ENCODE data around the gene HNRNPU.

HNRNPU gene

DNA sequence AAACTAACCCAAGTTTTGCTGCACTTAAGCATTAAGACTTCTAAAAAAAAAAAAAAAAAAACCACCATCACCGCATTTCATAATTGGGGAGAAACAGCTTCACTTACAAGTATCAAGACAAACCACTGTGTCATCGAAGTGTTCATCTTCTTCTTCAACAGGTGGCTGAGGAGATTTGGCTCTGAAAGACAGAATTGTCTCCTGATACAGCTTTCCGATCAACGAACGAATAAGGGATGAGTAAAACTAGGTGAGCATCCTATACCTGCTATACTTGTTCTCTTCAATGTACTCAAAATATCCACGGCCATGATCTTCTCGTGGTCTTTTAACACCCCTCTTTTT lies 2.0 kb downstream of the HNRNPU start:
- Histone ChIP-seq H3K27ac (ENCODE audit: low read length) (peak overlapping the region; percentile 96), H3K27me3 (ENCODE audit: control insufficient read depth in 1 of 2, insufficient read depth in 2 of 2, low read length in 2 of 2) (no peaks in the 10 kb centered on the region), H3K9ac (ENCODE audit: low read length in 2 of 2) (peak overlapping the region; percentile 60 to 81), H3K4me1 (ENCODE audit: control insufficient read depth, insufficient read depth, low read length) (peaks cover 25% of the 10 kb centered on the region), H3K36me3 (ENCODE audit: control insufficient read depth in 2 of 2, insufficient read depth in 2 of 2, low read length in 2 of 2) (peaks cover 24 to 26% of the 10 kb centered on the region in 2 donors), H3K4me3 (ENCODE audit: low read length in 2 of 2) (peak overlapping the region; percentile 76 to 86), H3K9me3 (ENCODE audit: control insufficient read depth in 2 of 2, low read length in 2 of 2) (no peaks in the 10 kb centered on the region)

DNA sequence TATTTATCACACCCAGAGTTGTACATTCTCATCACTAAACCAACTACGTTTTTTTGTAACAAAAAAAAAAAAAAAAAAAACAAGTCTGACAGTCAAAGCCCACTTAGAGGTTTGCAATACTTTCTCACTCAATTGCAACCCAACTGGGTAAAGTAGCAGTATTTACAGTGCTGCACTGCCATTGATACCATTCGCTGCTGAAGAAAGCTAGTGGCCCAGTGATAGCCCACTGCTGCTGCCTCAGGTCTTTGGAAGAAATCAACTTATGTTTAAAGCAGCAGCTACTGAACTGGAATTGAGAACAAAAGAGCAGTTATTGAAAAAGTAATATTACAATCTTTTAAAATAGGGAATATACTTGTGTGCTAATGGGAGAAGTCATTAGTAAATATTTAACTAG lies 2.7 kb downstream of the HNRNPU start:
- H3K27me3 ChIP-seq (ENCODE audit: control insufficient read depth in 1 of 2, insufficient read depth in 2 of 2, low read length in 2 of 2), result no peaks in the 10 kb centered on the region
- H3K4me1 ChIP-seq (ENCODE audit: control insufficient read depth, insufficient read depth, low read length), result peaks cover 25% of the 10 kb centered on the region
- no peak overlapping the region for H3K27ac ChIP-seq (ENCODE audit: low read length)
- H3K9me3 ChIP-seq (ENCODE audit: control insufficient read depth in 2 of 2, low read length in 2 of 2), result no peaks in the 10 kb centered on the region
- H3K36me3 ChIP-seq (ENCODE audit: control insufficient read depth in 2 of 2, insufficient read depth in 2 of 2, low read length in 2 of 2), result peaks cover 26 to 32% of the 10 kb centered on the region in 2 donors
- H3K4me3 ChIP-seq (ENCODE audit: low read length in 2 of 2), result peak overlapping the region; percentile 76 to 86
- H3K9ac ChIP-seq (ENCODE audit: low read length in 2 of 2), result peak overlapping the region in 1 of 2 donors; percentile 81

DNA sequence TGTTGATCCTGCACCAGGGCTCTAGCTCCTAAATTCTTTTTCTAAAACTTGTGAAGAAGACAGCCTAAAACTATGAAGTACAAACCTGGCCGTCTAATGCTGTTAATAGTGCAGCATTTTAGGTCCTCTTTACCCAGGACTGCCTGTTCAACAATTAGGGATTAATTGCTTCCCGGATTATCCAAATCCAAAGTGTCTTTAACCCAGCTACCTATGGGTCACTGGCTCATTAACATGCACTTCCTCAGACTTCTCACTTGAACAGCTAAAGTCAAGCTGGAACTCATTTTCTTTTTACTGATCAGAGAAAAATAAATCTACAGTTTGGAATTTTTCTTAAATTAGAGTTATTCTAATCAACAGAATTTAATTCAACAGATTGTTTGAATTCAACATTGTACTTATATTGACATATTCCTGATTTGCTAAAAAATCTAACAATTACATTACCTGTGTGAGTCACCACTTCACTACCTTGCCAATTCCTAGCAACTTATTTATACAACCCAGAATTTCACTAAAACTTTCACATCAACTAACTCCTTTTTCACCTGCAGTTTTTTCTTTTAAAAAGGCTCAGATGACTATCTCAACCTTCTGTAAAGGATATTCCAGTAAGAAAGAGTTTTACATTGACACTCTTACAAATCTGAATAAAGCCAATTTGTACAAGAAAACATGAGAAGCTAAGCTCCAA lies 3.3 kb downstream of the HNRNPU start:
- H3K9ac ChIP-seq (ENCODE audit: low read length in 2 of 2), result no peak overlapping the region
- peaks cover 25% of the 10 kb centered on the region for H3K4me1 ChIP-seq (ENCODE audit: control insufficient read depth, insufficient read depth, low read length)
- no peaks in the 10 kb centered on the region for H3K27me3 ChIP-seq (ENCODE audit: control insufficient read depth in 1 of 2, insufficient read depth in 2 of 2, low read length in 2 of 2)
- H3K9me3 ChIP-seq (ENCODE audit: control insufficient read depth in 2 of 2, low read length in 2 of 2), result no peaks in the 10 kb centered on the region
- H3K36me3 ChIP-seq (ENCODE audit: control insufficient read depth in 2 of 2, insufficient read depth in 2 of 2, low read length in 2 of 2), result peaks cover 28 to 39% of the 10 kb centered on the region in 2 donors
- H3K4me3 ChIP-seq (ENCODE audit: low read length in 2 of 2), result peak overlapping the region; percentile 76 to 86
- no peak overlapping the region for H3K27ac ChIP-seq (ENCODE audit: low read length)

DNA sequence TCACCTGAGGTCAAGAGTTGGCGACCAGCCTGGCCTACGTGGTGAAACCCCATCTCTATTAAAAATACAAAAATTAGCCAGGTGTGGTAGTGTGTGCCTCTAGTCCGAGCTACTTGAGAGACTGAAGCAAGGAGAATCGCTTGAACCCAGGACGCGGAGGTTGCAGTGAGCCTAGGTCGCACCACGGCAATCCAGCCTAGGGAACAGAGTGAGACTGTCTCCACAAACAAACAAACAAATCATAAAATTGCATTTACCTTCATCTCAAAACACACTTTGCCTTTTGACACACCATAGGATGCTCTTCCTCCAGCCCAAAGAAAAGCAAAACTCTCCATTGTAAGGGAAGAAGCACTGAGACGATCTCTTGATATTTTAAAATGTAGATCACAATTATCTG lies 4.3 kb downstream of the HNRNPU start:
- Histone ChIP-seq H3K36me3 (ENCODE audit: control insufficient read depth in 2 of 2, insufficient read depth in 2 of 2, low read length in 2 of 2) (peaks cover 38 to 49% of the 10 kb centered on the region in 2 donors), H3K9ac (ENCODE audit: low read length in 2 of 2) (no peak overlapping the region), H3K27me3 (ENCODE audit: control insufficient read depth in 1 of 2, insufficient read depth in 2 of 2, low read length in 2 of 2) (no peaks in the 10 kb centered on the region), H3K4me3 (ENCODE audit: low read length in 2 of 2) (peak overlapping the region; percentile 2 to 76), H3K27ac (ENCODE audit: low read length) (no peak overlapping the region), H3K9me3 (ENCODE audit: control insufficient read depth in 2 of 2, low read length in 2 of 2) (no peaks in the 10 kb centered on the region), H3K4me1 (ENCODE audit: control insufficient read depth, insufficient read depth, low read length) (peaks cover 23% of the 10 kb centered on the region)

DNA sequence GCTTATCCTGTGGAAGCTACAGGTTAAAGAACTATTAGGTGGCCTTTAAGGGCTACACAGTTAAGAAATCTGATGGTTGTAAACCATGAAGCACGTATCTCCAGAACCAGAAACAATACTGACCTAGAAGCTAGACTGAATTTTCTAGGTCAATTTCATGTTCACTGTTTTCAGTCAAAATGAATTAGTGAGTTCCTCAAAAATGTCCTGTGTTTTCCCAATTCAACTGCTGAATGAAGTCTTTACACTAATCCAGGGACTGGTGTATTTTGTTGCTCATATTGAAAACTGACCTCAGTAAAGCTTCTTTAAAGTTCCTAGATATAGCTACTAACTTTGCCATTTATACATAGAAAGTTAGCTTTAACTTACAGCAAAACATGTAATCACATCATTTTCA lies 6.0 kb downstream of the HNRNPU start:
- Histone ChIP-seq H3K27ac (ENCODE audit: low read length) (no peak overlapping the region), H3K36me3 (ENCODE audit: control insufficient read depth in 2 of 2, insufficient read depth in 2 of 2, low read length in 2 of 2) (peaks cover 45 to 56% of the 10 kb centered on the region in 2 donors), H3K27me3 (ENCODE audit: control insufficient read depth in 1 of 2, insufficient read depth in 2 of 2, low read length in 2 of 2) (no peaks in the 10 kb centered on the region), H3K4me1 (ENCODE audit: control insufficient read depth, insufficient read depth, low read length) (peaks cover 21% of the 10 kb centered on the region), H3K9me3 (ENCODE audit: control insufficient read depth in 2 of 2, low read length in 2 of 2) (no peaks in the 10 kb centered on the region), H3K4me3 (ENCODE audit: low read length in 2 of 2) (no peak overlapping the region), H3K9ac (ENCODE audit: low read length in 2 of 2) (no peak overlapping the region)

DNA sequence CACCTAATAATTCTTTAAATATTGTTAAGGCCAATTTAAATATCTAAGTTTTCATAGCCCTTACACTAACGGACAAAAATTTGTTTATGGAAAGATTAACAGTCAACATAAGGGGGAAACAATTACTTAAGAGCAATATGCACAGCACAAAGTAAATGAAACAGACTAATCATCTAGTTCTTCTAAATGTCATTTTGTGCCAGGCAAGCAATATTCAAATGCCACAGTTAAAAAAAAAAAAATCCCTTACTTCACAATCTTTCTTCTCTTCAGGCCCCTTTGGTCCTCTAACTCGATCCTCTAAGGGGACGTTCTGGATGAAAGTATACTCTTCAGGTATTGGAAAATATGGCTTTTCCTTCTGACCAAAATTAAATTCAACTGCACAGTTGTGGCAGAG lies 6.6 kb downstream of the HNRNPU start:
- no peaks in the 10 kb centered on the region for H3K9me3 ChIP-seq (ENCODE audit: control insufficient read depth in 2 of 2, low read length in 2 of 2)
- H3K27ac ChIP-seq (ENCODE audit: low read length), result no peak overlapping the region
- H3K27me3 ChIP-seq (ENCODE audit: control insufficient read depth in 1 of 2, insufficient read depth in 2 of 2, low read length in 2 of 2), result no peaks in the 10 kb centered on the region
- peaks cover 45 to 57% of the 10 kb centered on the region in 2 donors for H3K36me3 ChIP-seq (ENCODE audit: control insufficient read depth in 2 of 2, insufficient read depth in 2 of 2, low read length in 2 of 2)
- H3K9ac ChIP-seq (ENCODE audit: low read length in 2 of 2), result no peak overlapping the region
- peaks cover 21% of the 10 kb centered on the region for H3K4me1 ChIP-seq (ENCODE audit: control insufficient read depth, insufficient read depth, low read length)
- H3K4me3 ChIP-seq (ENCODE audit: low read length in 2 of 2), result no peak overlapping the region

DNA sequence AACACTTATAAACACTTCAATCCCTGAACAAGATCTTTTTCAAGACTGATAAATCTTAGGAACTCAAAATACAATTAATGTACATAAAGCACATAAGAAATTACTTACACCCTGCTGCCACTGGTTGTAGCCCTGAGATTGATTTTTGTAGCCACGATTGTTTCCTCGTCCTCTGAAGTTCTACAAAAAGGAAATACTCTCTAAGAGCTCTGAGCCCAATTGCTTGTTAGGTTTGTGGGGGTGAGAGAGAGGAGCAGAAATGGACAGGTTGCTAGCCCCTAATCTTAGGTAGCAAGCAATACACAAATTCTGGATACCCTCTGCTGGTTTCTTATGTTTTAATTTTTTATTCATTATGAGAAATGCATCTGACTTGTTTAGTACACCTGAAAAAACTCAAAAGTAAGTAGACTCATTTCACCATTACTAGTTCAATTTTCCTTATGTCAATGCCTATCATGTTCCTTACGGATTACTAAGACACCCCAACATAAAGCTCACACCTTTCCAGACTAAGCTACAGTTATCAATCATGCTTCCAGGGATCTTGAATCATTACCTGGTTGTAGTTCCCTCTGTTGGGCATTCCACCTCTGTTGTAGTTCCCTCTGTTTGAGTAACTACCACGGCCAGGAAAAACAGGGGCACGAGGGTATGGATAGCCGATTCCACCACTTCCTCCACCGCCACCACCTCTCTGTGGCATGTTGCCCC lies 9.3 kb downstream of the HNRNPU start:
- H3K9me3 ChIP-seq (ENCODE audit: control insufficient read depth in 2 of 2, low read length in 2 of 2), result no peaks in the 10 kb centered on the region
- H3K27me3 ChIP-seq (ENCODE audit: control insufficient read depth in 1 of 2, insufficient read depth in 2 of 2, low read length in 2 of 2), result no peaks in the 10 kb centered on the region
- no peak overlapping the region for H3K4me3 ChIP-seq (ENCODE audit: low read length in 2 of 2)
- H3K36me3 ChIP-seq (ENCODE audit: control insufficient read depth in 2 of 2, insufficient read depth in 2 of 2, low read length in 2 of 2), result peaks cover 47 to 68% of the 10 kb centered on the region in 2 donors
- no peak overlapping the region for H3K9ac ChIP-seq (ENCODE audit: low read length in 2 of 2)
- H3K27ac ChIP-seq (ENCODE audit: low read length), result no peak overlapping the region
- H3K4me1 ChIP-seq (ENCODE audit: control insufficient read depth, insufficient read depth, low read length), result peaks cover 5% of the 10 kb centered on the region

DNA sequence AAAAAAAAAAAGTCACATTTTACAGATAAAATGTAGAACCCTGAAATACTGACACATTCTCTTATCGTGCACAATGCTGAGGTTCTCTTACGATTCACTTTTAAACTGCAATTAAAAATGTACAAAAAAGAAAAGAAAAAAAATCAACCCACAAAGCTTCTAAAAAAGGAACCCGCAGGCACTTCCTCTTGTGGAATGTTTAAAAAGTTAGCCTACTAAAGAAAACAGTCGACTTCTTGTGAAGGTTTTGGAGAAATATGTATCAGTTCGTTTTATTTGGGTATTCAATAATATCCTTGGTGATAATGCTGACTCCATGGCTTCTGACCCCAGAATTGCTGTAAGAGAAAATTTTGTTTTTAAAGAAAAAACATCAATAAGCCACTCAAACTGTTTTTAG lies 10.2 kb downstream of the HNRNPU start:
- Histone ChIP-seq H3K9ac (ENCODE audit: low read length in 2 of 2) (no peak overlapping the region), H3K9me3 (ENCODE audit: control insufficient read depth in 2 of 2, low read length in 2 of 2) (no peaks in the 10 kb centered on the region), H3K36me3 (ENCODE audit: control insufficient read depth in 2 of 2, insufficient read depth in 2 of 2, low read length in 2 of 2) (peaks cover 41 to 64% of the 10 kb centered on the region in 2 donors), H3K4me1 (ENCODE audit: control insufficient read depth, insufficient read depth, low read length) (no peaks in the 10 kb centered on the region), H3K27me3 (ENCODE audit: control insufficient read depth in 1 of 2, insufficient read depth in 2 of 2, low read length in 2 of 2) (no peaks in the 10 kb centered on the region), H3K4me3 (ENCODE audit: low read length in 2 of 2) (no peak overlapping the region), H3K27ac (ENCODE audit: low read length) (no peak overlapping the region)

DNA sequence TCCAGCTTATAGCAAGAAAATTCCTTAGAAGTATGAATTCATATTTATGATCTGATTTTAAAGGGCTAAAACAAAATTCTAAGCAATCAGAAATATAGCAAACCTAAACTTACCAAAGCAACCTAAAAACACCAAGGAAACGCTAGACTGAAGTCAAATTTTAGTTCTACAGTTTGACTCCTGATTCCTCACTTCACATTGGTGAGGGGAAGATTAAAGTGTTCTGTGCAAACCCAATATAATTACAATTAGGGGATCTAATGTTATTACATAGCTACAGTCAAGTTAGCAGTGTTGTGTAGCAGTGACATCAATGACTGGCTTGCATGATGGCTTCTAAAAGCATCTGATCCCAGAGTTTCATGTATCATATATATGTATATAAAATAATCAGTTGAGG lies 11.6 kb downstream of the HNRNPU start:
- no peak overlapping the region for H3K27ac ChIP-seq (ENCODE audit: low read length)
- no peaks in the 10 kb centered on the region for H3K27me3 ChIP-seq (ENCODE audit: control insufficient read depth in 1 of 2, insufficient read depth in 2 of 2, low read length in 2 of 2)
- no peaks in the 10 kb centered on the region for H3K9me3 ChIP-seq (ENCODE audit: control insufficient read depth in 2 of 2, low read length in 2 of 2)
- H3K36me3 ChIP-seq (ENCODE audit: control insufficient read depth in 2 of 2, insufficient read depth in 2 of 2, low read length in 2 of 2), result peaks cover 27 to 60% of the 10 kb centered on the region in 2 donors
- H3K4me1 ChIP-seq (ENCODE audit: control insufficient read depth, insufficient read depth, low read length), result no peaks in the 10 kb centered on the region
- no peak overlapping the region for H3K9ac ChIP-seq (ENCODE audit: low read length in 2 of 2)
- no peak overlapping the region for H3K4me3 ChIP-seq (ENCODE audit: low read length in 2 of 2)

DNA sequence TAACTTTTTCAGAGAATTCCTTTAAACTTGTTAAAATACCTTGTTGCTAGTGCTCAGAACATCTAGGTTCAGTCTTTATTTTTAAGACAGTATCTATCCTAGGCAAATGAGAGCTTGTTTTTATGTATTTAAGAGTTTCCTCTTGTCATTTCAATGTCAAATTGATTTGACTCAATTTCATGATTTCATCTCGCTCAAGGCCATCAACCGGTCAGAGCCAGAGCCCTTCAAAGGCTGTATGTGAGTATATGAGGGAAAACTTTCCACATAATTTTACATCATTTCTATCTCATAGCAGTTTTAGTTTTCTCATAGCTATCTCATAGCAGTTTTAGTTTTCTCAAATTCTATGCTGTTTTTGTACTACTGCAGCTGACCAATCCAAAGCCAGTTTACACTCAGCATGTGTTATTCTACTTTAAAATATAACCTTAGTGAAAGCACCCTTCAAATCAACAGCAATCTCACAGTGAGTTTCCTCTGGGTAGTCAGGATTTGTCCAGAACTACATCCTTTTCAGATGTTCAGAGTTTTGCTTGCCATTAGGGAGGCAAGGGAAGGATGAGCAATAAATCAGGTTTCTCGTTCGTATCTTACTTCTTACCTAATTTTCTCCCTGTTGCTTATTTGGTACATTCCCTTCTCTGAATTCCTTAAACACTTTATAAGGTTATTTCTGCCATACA lies 12.7 kb downstream of the HNRNPU start:
- H3K4me1 ChIP-seq (ENCODE audit: control insufficient read depth, insufficient read depth, low read length), result no peaks in the 10 kb centered on the region
- H3K9ac ChIP-seq (ENCODE audit: low read length in 2 of 2), result no peak overlapping the region
- H3K4me3 ChIP-seq (ENCODE audit: low read length in 2 of 2), result no peak overlapping the region
- H3K36me3 ChIP-seq (ENCODE audit: control insufficient read depth in 2 of 2, insufficient read depth in 2 of 2, low read length in 2 of 2), result peaks cover 24 to 53% of the 10 kb centered on the region in 2 donors
- no peaks in the 10 kb centered on the region for H3K27me3 ChIP-seq (ENCODE audit: control insufficient read depth in 1 of 2, insufficient read depth in 2 of 2, low read length in 2 of 2)
- no peaks in the 10 kb centered on the region for H3K9me3 ChIP-seq (ENCODE audit: control insufficient read depth in 2 of 2, low read length in 2 of 2)
- no peak overlapping the region for H3K27ac ChIP-seq (ENCODE audit: low read length)
